CD4-positive, alpha-beta memory T cell (primary cell): ENCODE results near the gene CHCHD6. TPM values are rescaled to one million over a fixed set of nuclear protein-coding genes. Genes with fewer than 3 reads are reported as not detected.

ENCODE experiments used
- CTCF ChIA-PET: fragments of 350-600 bp; sonication (Branson Sonifier 250); formaldehyde crosslinking; loops from one replicate; lab custom pipeline; 2021; ENCODE audit warnings: inconsistent platforms; ENCODE audit not compliant: partially characterized antibody; lab: Charles Lee
- POLR2A ChIA-PET: fragments of 350-600 bp; sonication (Branson Sonifier 250); formaldehyde crosslinking; loops from one replicate; lab custom pipeline; 2021; ENCODE audit not compliant: partially characterized antibody; lab: Charles Lee
- DNase-seq, 5 donors: peaks; one replicate each; pipeline versions ENCODE4 v3.0.0 to v3.0.0-alpha.2; 2020 to 2022; ENCODE audit warnings: mixed read lengths in 1 of 5
- H3K27ac ChIP-seq: one replicate; pipeline ENCODE4 v1.7.0; 2013; ENCODE audit warnings: low read depth, low read length
- H3K27me3 ChIP-seq: 2 replicates; pipeline ENCODE4 v1.7.0; 2013; ENCODE audit warnings: mild to moderate bottlenecking, low read length, moderate library complexity; ENCODE audit not compliant: insufficient read depth
- H3K36me3 ChIP-seq: 2 replicates; pipeline ENCODE4 v1.7.0; 2013; ENCODE audit warnings: mild to moderate bottlenecking, low read length, moderate library complexity; ENCODE audit not compliant: insufficient read depth
- H3K4me1 ChIP-seq: 2 replicates; pipeline ENCODE4 v1.7.0; 2013; ENCODE audit warnings: mild to moderate bottlenecking, low read length, moderate library complexity; ENCODE audit not compliant: insufficient read depth
- H3K4me3 ChIP-seq, 2 donors: one replicate each; pipeline ENCODE4 v1.7.0; 2013; ENCODE audit warnings: low read length in 2 of 2, mild to moderate bottlenecking in 1 of 2
- H3K9me3 ChIP-seq, 2 donors: one replicate each; pipeline ENCODE4 v1.7.0; 2013; ENCODE audit warnings: low read length in 2 of 2, control low read depth in 1 of 2; ENCODE audit not compliant: control insufficient read depth in 1 of 2
- H3K27ac Mint-ChIP-seq, 7 donors: one replicate each; pipeline ENCODE4 v1.8.0; 2020 to 2021; ENCODE audit warnings: mixed read lengths in 7 of 7, mild to moderate bottlenecking in 6 of 7, inconsistent platforms in 3 of 7, moderate library complexity in 3 of 7
- H3K27me3 Mint-ChIP-seq, 2 donors: one replicate each; pipeline ENCODE4 v1.8.0; 2020 to 2021; ENCODE audit warnings: mixed read lengths in 2 of 2
- H3K36me3 Mint-ChIP-seq, 2 donors: one replicate each; pipeline ENCODE4 v1.8.0; 2020 to 2021; ENCODE audit warnings: mixed read lengths in 2 of 2, inconsistent platforms in 1 of 2, mild to moderate bottlenecking in 1 of 2
- H3K4me1 Mint-ChIP-seq, 4 donors: one replicate each; pipeline ENCODE4 v1.8.0; 2020 to 2021; ENCODE audit warnings: mixed read lengths in 4 of 4, mild to moderate bottlenecking in 1 of 4
- H3K4me3 Mint-ChIP-seq, 8 donors: one replicate each; pipeline ENCODE4 v1.8.0; 2020 to 2021; ENCODE audit warnings: mixed read lengths in 8 of 8, mild to moderate bottlenecking in 7 of 8, moderate library complexity in 6 of 8, inconsistent platforms in 3 of 8
- H3K9me3 Mint-ChIP-seq, 8 donors: one replicate each; pipeline ENCODE4 v1.8.0; 2020 to 2021; ENCODE audit warnings: mixed read lengths in 8 of 8, mild to moderate bottlenecking in 5 of 8, inconsistent platforms in 3 of 8, moderate library complexity in 1 of 8
- intact Hi-C: fragments of 100-400 bp; cut with micrococcal nuclease; formaldehyde crosslinking; loops from one replicate; pipeline ENCODE4 v1.15.1; 2023
- polyA plus RNA-seq, 2 donors: library from polyadenylated mRNA; unstranded; fragments of 300-500 nt; fragmentation: Illumina TruSeq; gene quantifications; one replicate each; pipeline ENCODE4 v1.2.3, GENCODE V29; 2021
- total RNA-seq, 2 experiments: library from RNA; stranded (reverse); gene quantifications; one replicate each; pipeline ENCODE4 v1.2.3, GENCODE V29; 2021

CHCHD6 gene
- 1 to 10 TPM; 7.3 to 8.9 TPM for total RNA-seq
- 10 to 100 TPM; 11.5 to 12.3 TPM for polyA plus RNA-seq

GRCh38 chr3:126703512-126704493, at the start of gene CHCHD6:
Gene CHCHD6, plus strand, starts transcription at chr3:126704240. Its CDS starts 73 bp downstream, at chr3:126704313.
- peaks cover 18% of the 10 kb centered on the region for H3K4me1 ChIP-seq
- H3K36me3 ChIP-seq: no peaks in the 10 kb centered on the region
- intact Hi-C loops: loop anchor here (1.0 to 10.0 kb wide), 8 partner anchors 49 to 1107 kb away; partner anchors contain the start of genes ABTB1, KLF15, OSBPL11 and SLC41A3
- POLR2A ChIA-PET: interaction anchor here (0.7 kb wide), 1 partner anchor 279 kb away, joined by 4 read pairs; the partner anchor contains the start of gene PLXNA1
- peaks cover 10 to 26% (median 17%) of the 10 kb centered on the region in 4 donors for H3K4me1 Mint-ChIP-seq
- peak; percentile 93 to 98 (median 95) for DNase-seq
- peak within 1 kb of the TSS; percentile 88 to 97 (median 92) for H3K27ac Mint-ChIP-seq
- H3K36me3 Mint-ChIP-seq: peaks cover 8 to 12% of the 10 kb centered on the region in 2 donors
- peak within 1 kb of the TSS; percentile 91 to 98 (median 96) for H3K4me3 Mint-ChIP-seq
- H3K9me3 Mint-ChIP-seq: peaks cover 0 to 2% (median 0%) of the 10 kb centered on the region in 8 donors
- CTCF ChIA-PET: interaction anchor here (1.3 to 2.8 kb wide), 2 partner anchors 24 to 279 kb away, joined by 3 to 14 read pairs; partner anchors contain the start of gene PLXNA1
- peak within 1 kb of the TSS; percentile 34 to 81 for H3K4me3 ChIP-seq
- no peaks in the 10 kb centered on the region for H3K9me3 ChIP-seq
- no peaks in the 10 kb centered on the region for H3K27me3 ChIP-seq
- H3K27ac ChIP-seq: peak within 1 kb of the TSS; percentile 49
- peaks cover 11 to 26% of the 10 kb centered on the region in 2 donors for H3K27me3 Mint-ChIP-seq

- Histone ChIP-seq H3K27me3 (no peaks in the 10 kb centered on the region), H3K4me3 (peak within 1 kb of the TSS; percentile 17 to 38), H3K9me3 (no peaks in the 10 kb centered on the region), H3K27ac (no peak within 1 kb of the TSS), H3K36me3 (no peaks in the 10 kb centered on the region), H3K4me1 (no peaks in the 10 kb centered on the region)
- H3K4me1 Mint-ChIP-seq: peaks cover 4 to 8% (median 5%) of the 10 kb centered on the region in 4 donors
- CTCF ChIA-PET: interaction anchor here (0.6 kb wide), 1 partner anchor 38 kb away, joined by 3 read pairs; no protein-coding TSS in a partner anchor
- peak; percentile 48 to 55 (median 53) for DNase-seq
- H3K9me3 Mint-ChIP-seq: peaks cover 0 to 2% (median 0%) of the 10 kb centered on the region in 8 donors
- no peaks in the 10 kb centered on the region for H3K36me3 Mint-ChIP-seq
- intact Hi-C loops: loop anchor here (1.0 kb wide), 1 partner anchor 50 kb away; the partner anchor contains the start of gene CHCHD6
- H3K27ac Mint-ChIP-seq: peak within 1 kb of the TSS in 2 of 7 donors; percentile 52 to 75
- peak within 1 kb of the TSS; percentile 85 to 90 (median 88) for H3K4me3 Mint-ChIP-seq
- H3K27me3 Mint-ChIP-seq: peaks cover 11 to 28% of the 10 kb centered on the region in 2 donors
- POLR2A ChIA-PET: no interaction called here
Observed at GRCh38 chr3:126654571-126655383, 49.3 kb upstream of the CHCHD6 start, which contains the start of gene TXNRD3. Gene TXNRD3, minus strand, starts transcription at chr3:126655124.

GRCh38 chr3:126655887-126656286, 48.2 kb upstream of the CHCHD6 start:
- Histone ChIP-seq H3K27ac (no peak overlapping the region), H3K27me3 (no peaks in the 10 kb centered on the region), H3K4me1 (no peaks in the 10 kb centered on the region), H3K4me3 (no peak overlapping the region), H3K9me3 (no peaks in the 10 kb centered on the region), H3K36me3 (no peaks in the 10 kb centered on the region)
- POLR2A ChIA-PET: no interaction called here
- peaks cover 7 to 29% of the 10 kb centered on the region in 2 donors for H3K27me3 Mint-ChIP-seq
- intact Hi-C loops: loop anchor here (1.0 kb wide), 1 partner anchor 48 kb away; the partner anchor contains the start of gene CHCHD6
- CTCF ChIA-PET: no interaction called here
- no peak for DNase-seq
- no peak overlapping the region for H3K27ac Mint-ChIP-seq
- H3K36me3 Mint-ChIP-seq: no peaks in the 10 kb centered on the region
- H3K4me3 Mint-ChIP-seq: peak overlapping the region; percentile 5 to 89 (median 44)
- H3K9me3 Mint-ChIP-seq: peaks cover 0 to 2% (median 0%) of the 10 kb centered on the region in 8 donors
- H3K4me1 Mint-ChIP-seq: peaks cover 4 to 8% (median 5%) of the 10 kb centered on the region in 4 donors

GRCh38 chr3:126656371-126657134, 47.5 kb upstream of the CHCHD6 start:
- Histone ChIP-seq H3K27ac (no peak overlapping the region), H3K4me3 (no peak overlapping the region), H3K36me3 (no peaks in the 10 kb centered on the region), H3K27me3 (no peaks in the 10 kb centered on the region), H3K9me3 (no peaks in the 10 kb centered on the region), H3K4me1 (no peaks in the 10 kb centered on the region)
- intact Hi-C loops: no loop called here
- Mint-ChIP-seq H3K9me3 (peaks cover 0 to 2% (median 0%) of the 10 kb centered on the region in 8 donors), H3K27me3 (peaks cover 6 to 29% of the 10 kb centered on the region in 2 donors), H3K4me3 (peak overlapping the region in 1 of 8 donors; percentile 48), H3K27ac (peak overlapping the region in 1 of 7 donors; percentile 30), H3K4me1 (peaks cover 4 to 8% (median 5%) of the 10 kb centered on the region in 4 donors), H3K36me3 (no peaks in the 10 kb centered on the region)
- DNase-seq: no peak
- POLR2A ChIA-PET: no interaction called here
- CTCF ChIA-PET: no interaction called here

- no peak overlapping the region for H3K27ac ChIP-seq
- no peaks in the 10 kb centered on the region for H3K4me1 ChIP-seq
- CTCF ChIA-PET: no interaction called here
- Mint-ChIP-seq H3K27me3 (peaks cover 7 to 23% of the 10 kb centered on the region in 2 donors), H3K4me3 (no peak overlapping the region), H3K9me3 (peaks cover 0 to 2% (median 0%) of the 10 kb centered on the region in 8 donors), H3K36me3 (no peaks in the 10 kb centered on the region), H3K4me1 (peaks cover 4 to 8% (median 5%) of the 10 kb centered on the region in 4 donors), H3K27ac (peak overlapping the region in 1 of 7 donors; percentile 8)
- H3K27me3 ChIP-seq: no peaks in the 10 kb centered on the region
- no peaks in the 10 kb centered on the region for H3K9me3 ChIP-seq
- H3K4me3 ChIP-seq: no peak overlapping the region
- H3K36me3 ChIP-seq: no peaks in the 10 kb centered on the region
- no peak for DNase-seq
- POLR2A ChIA-PET: no interaction called here
- intact Hi-C loops: no loop called here
Observed at GRCh38 chr3:126657901-126658300, 46.1 kb upstream of the CHCHD6 start.

GRCh38 chr3:126658584-126658983, 45.5 kb upstream of the CHCHD6 start:
- Histone ChIP-seq H3K36me3 (no peaks in the 10 kb centered on the region), H3K27me3 (no peaks in the 10 kb centered on the region), H3K27ac (no peak overlapping the region), H3K4me3 (no peak overlapping the region), H3K9me3 (no peaks in the 10 kb centered on the region), H3K4me1 (no peaks in the 10 kb centered on the region)
- CTCF ChIA-PET: interaction anchor here (1.9 kb wide), 1 partner anchor 20 kb away, joined by 5 read pairs; no protein-coding TSS in a partner anchor
- POLR2A ChIA-PET: no interaction called here
- Mint-ChIP-seq H3K27ac (no peak overlapping the region), H3K9me3 (peaks cover 0 to 2% (median 0%) of the 10 kb centered on the region in 8 donors), H3K27me3 (peaks cover 3 to 19% of the 10 kb centered on the region in 2 donors), H3K4me3 (no peak overlapping the region), H3K36me3 (no peaks in the 10 kb centered on the region), H3K4me1 (peaks cover 4 to 8% (median 5%) of the 10 kb centered on the region in 4 donors)
- intact Hi-C loops: no loop called here
- DNase-seq: no peak
